RKO (cell line): Measurements from ENCODE around the gene TRIM33.

Experiments
- DNase-seq: peaks from one replicate; pipeline ENCODE4 v3.0.0-alpha.2; 2016; ENCODE audit warnings: low spot score

TRIM33 gene

DNA sequence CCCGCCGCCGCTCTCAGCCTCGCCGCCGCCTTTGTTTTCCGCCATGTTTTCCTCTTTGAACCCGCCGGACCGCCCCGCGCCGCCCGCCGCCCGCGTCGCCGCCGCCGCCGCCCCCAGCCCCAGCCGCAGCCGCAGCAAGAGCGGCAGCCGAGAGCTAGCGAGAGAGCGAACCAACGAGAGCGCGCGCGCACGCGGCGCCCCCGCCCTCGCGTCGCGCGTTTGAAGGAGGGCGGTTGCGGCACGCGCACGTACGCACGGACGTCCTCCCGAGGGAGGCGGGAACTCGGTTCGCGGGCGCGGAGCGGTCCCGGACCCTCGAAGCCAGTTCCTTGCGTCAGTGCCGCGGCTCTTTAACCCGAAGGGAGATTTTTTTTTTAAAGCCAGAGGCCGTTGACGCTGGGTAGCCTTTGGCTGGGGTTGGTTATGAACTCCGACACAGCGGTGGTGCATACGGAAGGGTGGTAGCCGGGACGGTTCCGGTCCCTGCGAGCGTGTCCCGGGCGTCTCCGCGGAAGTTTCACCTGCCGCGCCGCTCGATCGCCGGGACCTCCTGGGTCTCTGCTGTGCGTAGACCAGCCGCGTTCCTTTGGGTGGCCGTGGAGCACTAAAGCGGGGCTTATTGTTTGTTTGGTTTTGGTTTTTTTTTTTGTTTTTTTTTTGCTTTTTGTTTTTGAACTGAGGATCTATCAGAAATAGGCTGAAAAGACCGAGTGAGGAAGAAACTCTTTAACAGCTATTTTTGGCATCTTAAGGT lies at the start of gene TRIM33:
Gene TRIM33, minus strand, starts transcription at position 172 of the 754 bp plus-strand sequence. Its CDS starts 127 bp downstream, at position 45.
- peak; percentile 90 for DNase-seq

DNA sequence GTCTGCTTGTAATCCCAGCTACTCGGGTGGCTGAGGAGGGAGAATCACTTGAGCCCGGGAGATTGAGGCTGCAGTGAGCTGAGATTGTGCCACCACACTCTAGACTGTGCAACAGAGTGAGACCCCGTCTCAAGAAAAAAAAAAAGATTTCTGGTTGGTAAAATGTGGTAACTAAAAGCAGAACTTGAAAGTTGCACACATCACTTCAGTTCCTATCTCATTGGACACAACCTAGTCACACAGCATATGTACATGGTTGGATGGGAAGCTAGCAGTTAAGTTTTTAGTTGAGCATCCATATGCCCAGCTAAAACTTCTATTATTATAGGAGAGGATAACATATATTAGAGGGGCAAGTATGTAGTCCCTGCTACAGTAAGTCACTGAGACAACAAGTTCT lies 48.4 kb upstream of the TRIM33 start:
- DNase-seq, result no peak

GRCh38 chr1:114558544-114558943 lies 47.5 kb upstream of the TRIM33 start:
- peak; percentile 58 for DNase-seq

DNA sequence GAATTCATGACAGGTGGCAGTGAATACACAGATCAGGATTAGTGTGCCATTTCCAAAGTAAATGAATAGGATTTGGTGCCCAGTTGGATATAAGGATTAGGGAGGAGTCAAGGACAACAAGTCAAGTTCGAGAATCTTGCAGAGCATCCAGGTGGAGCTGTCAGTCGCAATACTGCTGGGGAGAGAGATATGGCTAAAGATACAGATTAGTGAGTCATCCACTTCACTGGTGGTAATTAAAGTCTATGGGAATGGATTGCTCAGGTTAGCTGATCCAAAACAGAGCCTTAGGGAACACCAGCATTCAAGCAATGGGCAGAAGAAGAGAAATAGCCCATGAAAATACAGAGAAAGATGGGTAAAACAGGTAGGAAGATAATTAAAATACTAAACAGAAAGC lies 43.6 kb upstream of the TRIM33 start:
- no peak for DNase-seq

DNA sequence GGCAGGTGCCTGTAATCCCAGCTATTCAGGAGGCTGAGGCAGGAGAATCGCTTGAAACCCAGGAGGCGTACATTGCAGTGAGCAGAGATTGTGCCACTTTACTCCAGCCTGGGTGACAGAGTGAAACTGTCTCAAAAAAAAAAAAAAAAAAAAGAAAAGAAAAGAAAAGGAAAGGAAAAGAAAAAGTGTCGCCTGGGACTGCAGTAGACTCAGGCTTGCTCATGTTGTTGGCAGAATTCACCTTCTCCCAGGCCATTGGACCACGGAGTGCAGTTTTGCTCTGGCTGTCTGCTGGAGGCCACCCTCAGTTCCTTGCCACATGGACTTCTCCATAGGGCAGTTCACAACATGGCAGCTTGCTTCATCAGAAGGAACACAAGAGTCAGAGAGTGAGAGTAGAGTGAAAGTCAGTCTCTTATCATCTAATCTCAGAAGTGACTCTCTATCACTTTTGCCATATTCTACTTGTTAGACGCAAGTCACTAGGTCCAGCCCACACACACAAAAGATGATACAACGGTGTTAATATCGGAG lies 41.2 kb upstream of the TRIM33 start:
- DNase-seq, result no peak

GRCh38 chr1:114551400-114551799 lies 40.4 kb upstream of the TRIM33 start:
- no peak for DNase-seq

- DNase-seq, result no peak
Observed at GRCh38 chr1:114550336-114550735, 39.3 kb upstream of the TRIM33 start.

- DNase-seq, result no peak
Observed at GRCh38 chr1:114549137-114549536, 38.1 kb upstream of the TRIM33 start.

GRCh38 chr1:114547076-114547475 lies 36.1 kb upstream of the TRIM33 start:
- no peak for DNase-seq

DNA sequence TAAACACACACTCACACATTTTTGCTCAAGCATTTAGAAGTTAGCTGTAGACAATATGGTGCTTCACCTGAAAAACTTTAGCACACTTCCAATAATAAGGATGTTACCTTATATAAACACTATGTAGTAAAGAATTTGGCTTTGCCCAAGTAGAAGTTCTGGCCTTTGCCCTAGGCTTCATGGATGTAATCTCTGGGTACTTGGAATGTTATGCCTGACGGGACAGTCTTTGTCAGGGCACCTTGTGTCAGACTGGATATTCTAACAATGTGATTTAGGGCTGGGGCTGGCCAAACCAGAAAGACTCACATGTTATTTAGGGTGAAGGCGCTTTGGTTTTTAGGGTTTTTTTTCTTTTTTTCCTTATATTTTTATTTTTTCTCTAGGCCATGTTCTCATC lies 34.8 kb upstream of the TRIM33 start:
- no peak for DNase-seq

DNA sequence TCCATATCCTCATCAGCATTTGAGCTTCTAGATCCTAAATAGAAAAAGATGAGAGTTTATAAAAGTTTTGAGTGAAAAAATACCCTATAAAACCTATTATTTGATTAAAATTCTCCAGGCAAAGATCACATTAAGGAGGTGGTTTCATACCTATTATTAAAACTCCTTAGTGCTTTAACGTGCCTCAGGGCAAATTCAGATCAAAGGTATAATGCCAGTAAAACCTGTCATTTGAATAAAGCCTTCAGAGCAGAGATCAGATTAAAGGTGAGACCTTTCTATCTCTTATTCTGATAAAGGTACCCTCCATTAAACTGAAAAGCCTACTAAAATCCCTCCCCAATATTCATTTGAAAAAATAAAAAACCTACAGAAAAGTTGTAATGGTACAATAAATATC lies 34.3 kb upstream of the TRIM33 start:
- DNase-seq, result no peak

- DNase-seq, result no peak
Observed at GRCh38 chr1:114540821-114541220, 29.8 kb upstream of the TRIM33 start.

GRCh38 chr1:114540272-114540671 lies 29.3 kb upstream of the TRIM33 start:
- no peak for DNase-seq

- no peak for DNase-seq
Observed at GRCh38 chr1:114536043-114536442, 25.0 kb upstream of the TRIM33 start.

DNA sequence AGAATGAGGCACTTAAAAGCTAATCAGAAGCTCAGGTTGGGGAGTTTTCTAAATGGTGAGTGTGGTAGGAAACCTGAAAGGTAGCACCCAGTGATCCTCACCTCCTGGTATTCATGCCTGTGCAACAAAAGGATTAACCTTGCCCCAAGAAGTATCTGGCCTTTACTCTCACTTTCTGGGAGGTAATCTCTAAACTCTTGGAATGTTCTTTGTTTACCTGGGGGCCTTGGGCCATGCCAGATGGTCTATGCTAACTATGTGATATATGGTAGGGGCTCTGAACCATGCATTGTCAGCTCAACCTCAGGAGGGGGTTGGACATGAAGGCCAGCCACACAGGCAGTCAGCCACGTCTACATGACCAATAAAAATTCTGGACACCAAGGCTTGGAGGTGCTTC lies 24.4 kb upstream of the TRIM33 start:
- no peak for DNase-seq

DNA sequence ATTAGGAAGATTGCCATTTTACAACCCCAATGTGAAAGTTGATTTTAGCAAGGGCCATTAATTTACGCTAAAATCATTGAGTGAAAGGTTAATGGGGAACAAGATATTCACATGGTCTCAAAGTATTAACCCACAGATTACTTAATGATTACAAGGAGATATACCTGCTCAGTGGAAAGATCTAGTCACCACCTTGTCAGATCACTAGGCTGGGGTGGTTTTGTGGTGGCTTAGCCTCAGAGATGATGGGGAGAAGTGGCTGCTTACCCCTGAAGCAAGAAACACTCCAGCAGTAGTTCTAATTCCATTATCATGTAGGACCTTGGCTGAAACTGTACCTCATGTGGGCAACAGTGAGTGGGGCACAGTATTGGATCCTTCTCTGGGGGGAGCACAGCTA lies 20.1 kb upstream of the TRIM33 start:
- no peak for DNase-seq

GRCh38 chr1:114530224-114530623 lies 19.2 kb upstream of the TRIM33 start:
- DNase-seq, result no peak

- DNase-seq, result no peak
Observed at GRCh38 chr1:114524944-114525343, 13.9 kb upstream of the TRIM33 start.

- DNase-seq, result no peak
Observed at GRCh38 chr1:114522264-114522575, 11.2 kb upstream of the TRIM33 start.

- no peak for DNase-seq
Observed at GRCh38 chr1:114521396-114522263, 10.6 kb upstream of the TRIM33 start.

GRCh38 chr1:114517348-114517747 lies 6.3 kb upstream of the TRIM33 start:
- peak; percentile 49 for DNase-seq

DNA sequence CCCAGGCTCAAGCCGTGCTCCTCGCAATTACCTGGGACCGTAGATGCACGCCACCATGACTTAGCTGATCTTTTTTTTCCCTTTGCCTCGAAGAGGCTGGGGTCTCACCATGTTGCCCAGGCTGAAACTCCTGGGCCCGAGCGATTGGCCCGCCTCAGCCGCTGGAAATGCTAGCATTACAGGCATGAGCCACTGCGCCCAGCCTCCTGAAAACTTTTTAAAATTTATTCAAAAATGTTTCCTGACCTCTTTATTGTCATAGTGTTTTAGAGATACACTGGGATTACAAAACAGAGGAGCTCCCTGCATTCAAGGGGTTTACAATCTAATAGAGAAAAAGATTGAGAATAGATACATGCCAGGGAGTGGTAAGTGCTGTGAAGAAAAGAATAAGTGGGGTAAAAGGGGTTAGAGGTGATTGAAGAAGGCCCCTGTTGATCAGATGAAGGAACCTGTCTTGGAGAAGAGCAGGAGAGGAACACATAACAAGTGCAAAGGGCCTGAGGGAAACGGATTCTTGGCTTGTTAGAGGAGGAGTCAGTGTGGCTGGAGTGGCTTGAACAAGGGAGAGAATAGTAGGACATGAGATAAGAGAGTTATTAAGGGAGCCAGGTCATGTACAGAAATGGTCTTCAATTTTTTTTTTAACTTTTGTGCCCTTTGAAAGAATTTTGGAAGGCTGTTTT lies 1.7 kb upstream of the TRIM33 start:
- DNase-seq, result no peak
